ENCODE data around the gene TMEM200A.

DNA sequence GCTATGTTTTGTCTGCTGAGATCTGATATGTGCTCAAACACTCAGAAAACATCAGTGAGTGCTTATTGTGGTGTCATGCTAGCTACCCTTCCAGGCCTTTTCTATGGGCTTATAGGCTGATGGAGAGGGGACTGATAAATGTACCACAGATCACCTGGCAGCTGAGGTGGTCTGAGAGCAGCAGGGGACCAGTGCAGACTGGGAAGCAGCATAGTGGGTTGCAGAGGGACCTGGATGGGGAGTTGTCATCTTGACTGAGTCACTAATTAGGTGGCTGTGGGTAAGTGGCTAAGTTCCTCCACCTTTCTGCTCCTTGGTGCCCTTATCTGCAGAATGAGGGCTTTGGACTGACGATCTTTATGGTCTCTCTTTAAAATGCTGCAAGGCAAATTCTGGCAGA lies 2.8 kb downstream of the TMEM200A start:
- TF ChIP-seq, protein P1, sequence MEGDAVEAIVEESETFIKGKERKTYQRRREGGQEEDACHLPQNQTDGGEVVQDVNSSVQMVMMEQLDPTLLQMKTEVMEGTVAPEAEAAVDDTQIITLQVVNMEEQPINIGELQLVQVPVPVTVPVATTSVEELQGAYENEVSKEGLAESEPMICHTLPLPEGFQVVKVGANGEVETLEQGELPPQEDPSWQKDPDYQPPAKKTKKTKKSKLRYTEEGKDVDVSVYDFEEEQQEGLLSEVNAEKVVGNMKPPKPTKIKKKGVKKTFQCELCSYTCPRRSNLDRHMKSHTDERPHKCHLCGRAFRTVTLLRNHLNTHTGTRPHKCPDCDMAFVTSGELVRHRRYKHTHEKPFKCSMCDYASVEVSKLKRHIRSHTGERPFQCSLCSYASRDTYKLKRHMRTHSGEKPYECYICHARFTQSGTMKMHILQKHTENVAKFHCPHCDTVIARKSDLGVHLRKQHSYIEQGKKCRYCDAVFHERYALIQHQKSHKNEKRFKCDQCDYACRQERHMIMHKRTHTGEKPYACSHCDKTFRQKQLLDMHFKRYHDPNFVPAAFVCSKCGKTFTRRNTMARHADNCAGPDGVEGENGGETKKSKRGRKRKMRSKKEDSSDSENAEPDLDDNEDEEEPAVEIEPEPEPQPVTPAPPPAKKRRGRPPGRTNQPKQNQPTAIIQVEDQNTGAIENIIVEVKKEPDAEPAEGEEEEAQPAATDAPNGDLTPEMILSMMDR (IDR thresholded peaks at IDR 0.05) = no peak
- TF ChIP-seq POLR2A (IDR thresholded peaks at IDR 0.05) = no peak
